Endothelial cell of umbilical vein (primary cell): ENCODE data around the gene SFT2D2. TPM values are rescaled to one million over a fixed set of nuclear protein-coding genes. Genes with fewer than 3 reads are reported as not detected.
A peak's percentile ranks its signal among the peaks of the same experiment; 100 is the strongest.

Experiments
- BruUV-seq: library from RNA; stranded (reverse); fragments of 400-500 nt; replicated peaks from 2 replicates; lab custom pipeline; 2021; lab: Mats Ljungman, UMichigan
- CTCF ChIA-PET: fragments of 300-600, 350-600 bp; sonication (Branson Sonifier 250); formaldehyde crosslinking; loops from one replicate; lab custom pipeline; 2021; ENCODE audit warnings: antibody characterized with exemption, inconsistent platforms; lab: Charles Lee
- POLR2A ChIA-PET: fragments of 300-600, 350-600 bp; sonication (Branson Sonifier 250); formaldehyde crosslinking; loops from one replicate; lab custom pipeline; 2021; ENCODE audit warnings: antibody characterized with exemption, inconsistent platforms; lab: Charles Lee
- DNase-seq: peaks from one replicate; pipeline ENCODE4 v3.0.0-alpha.2; 2011; ENCODE audit warnings: low read depth, low spot score
- FAIRE-seq: peaks from 2 replicates; lab custom pipeline; 2011; peaks lifted over from hg19 to GRCh38; lab: Jason Lieb, UNC
- H2AFZ ChIP-seq: 2 replicates; pipeline ENCODE4 v1.6.0; 2012; ENCODE audit warnings: low read depth, low read length, control low read depth, inconsistent platforms
- H3K27ac ChIP-seq: 2 replicates; pipeline ENCODE4 v1.5.1; 2011; ENCODE audit warnings: low read depth, mild to moderate bottlenecking, control low read depth, low read length, moderate library complexity; ENCODE audit not compliant: insufficient read depth
- H3K27me3 ChIP-seq, 2 experiments: 2 replicates each; pipeline versions ENCODE4 v1.6.0 to v1.6.1; 2011; ENCODE audit warnings: low read length in 2 of 2, mixed read lengths in 1 of 2; ENCODE audit not compliant: control insufficient read depth in 2 of 2, insufficient read depth in 2 of 2
- H3K36me3 ChIP-seq, 2 experiments: 2 replicates in 1 of 2; 3 replicates in 1 of 2; pipeline ENCODE4 v1.5.1; 2011; ENCODE audit warnings: low read length in 2 of 2, mild to moderate bottlenecking in 1 of 2, moderate library complexity in 1 of 2; ENCODE audit not compliant: control insufficient read depth in 2 of 2, insufficient read depth in 2 of 2; ENCODE audit errors: extremely low read depth in 1 of 2
- H3K4me1 ChIP-seq: 3 replicates; pipeline ENCODE4 v1.5.1; 2011; ENCODE audit warnings: mild to moderate bottlenecking, low read length; ENCODE audit not compliant: control insufficient read depth, insufficient read depth; ENCODE audit errors: extremely low read depth
- H3K4me2 ChIP-seq: 2 replicates; pipeline ENCODE4 v1.6.1; 2011; ENCODE audit warnings: low read length, control low read depth, mixed read lengths; ENCODE audit not compliant: insufficient read depth
- H3K4me3 ChIP-seq, 3 experiments: fragments of 200-600 bp in 1 of 3; sonication (generic), shearing (Covaris generic) in 1 of 3; replicated peaks in 1 of 3; 2 replicates each; pipeline ENCODE4 v1.5.1; 2011 to 2016; ENCODE audit warnings: control low read depth in 3 of 3, low read length in 3 of 3, mild to moderate bottlenecking in 2 of 3, inconsistent platforms in 1 of 3, low read depth in 1 of 3, moderate library complexity in 1 of 3; ENCODE audit not compliant: insufficient read depth in 1 of 3
- H3K79me2 ChIP-seq: 2 replicates; pipeline ENCODE4 v1.6.0; 2012; ENCODE audit warnings: low read length, inconsistent platforms; ENCODE audit not compliant: control insufficient read depth, insufficient read depth
- H3K9ac ChIP-seq: replicated peaks from 2 replicates; pipeline ENCODE3; 2011; ENCODE audit warnings: low read length, control low read depth; ENCODE audit not compliant: insufficient read depth; ENCODE audit errors: extremely low read depth
- H3K9me1 ChIP-seq: replicated peaks from 3 replicates; pipeline ENCODE4 v1.6.0; 2011; ENCODE audit warnings: mild to moderate bottlenecking, low read length; ENCODE audit not compliant: control insufficient read depth, insufficient read depth; ENCODE audit errors: extremely low read depth
- H3K9me3 ChIP-seq: replicated peaks from 2 replicates; pipeline ENCODE4 v1.5.1; 2012; ENCODE audit warnings: low read length, inconsistent platforms; ENCODE audit not compliant: control insufficient read depth, insufficient read depth
- H4K20me1 ChIP-seq: replicated peaks from 2 replicates; pipeline ENCODE3; 2011; ENCODE audit warnings: mild to moderate bottlenecking, low read length; ENCODE audit not compliant: control insufficient read depth, insufficient read depth; ENCODE audit errors: extremely low read depth
- EZH2 ChIP-seq: IDR thresholded peaks from 2 replicates; pipeline ENCODE4 v1.6.1; 2012; ENCODE audit warnings: borderline replicate concordance, low read depth, mild to moderate bottlenecking, moderate library complexity, low read length, inconsistent platforms; ENCODE audit not compliant: severe bottlenecking
- GATA2 ChIP-seq: IDR thresholded peaks from 2 replicates; pipeline ENCODE4 v1.7.0; 2011; ENCODE audit warnings: low read depth, mild to moderate bottlenecking, moderate library complexity, mixed read lengths, low read length; ENCODE audit not compliant: insufficient read length, insufficient read depth
- JUN ChIP-seq: IDR thresholded peaks from 2 replicates; pipeline ENCODE4 v1.6.1; 2011; ENCODE audit warnings: borderline replicate concordance, low read depth; ENCODE audit not compliant: insufficient read length, insufficient read depth
- POLR2A ChIP-seq: IDR thresholded peaks from 2 replicates; pipeline ENCODE4 v1.6.1; 2012; ENCODE audit warnings: low read depth, mild to moderate bottlenecking, control low read depth, low read length
- POLR2AphosphoS5 ChIP-seq: IDR thresholded peaks from 2 replicates; pipeline ENCODE4 v1.6.1; 2012; ENCODE audit warnings: low read depth, mild to moderate bottlenecking, control low read depth, low read length, moderate library complexity; ENCODE audit not compliant: insufficient read depth
- dilution Hi-C: fragments of 300-500 bp; cut with MboI; formaldehyde crosslinking; loops from one replicate; pipeline ENCODE4 v1.15.0; 2019; ENCODE audit warnings: low sequenced_read_pairs; ENCODE audit not compliant: extremely low pct_ligation_motif_present
- intact Hi-C: fragments of 100-400 bp; cut with micrococcal nuclease; formaldehyde crosslinking; loops from one replicate; pipeline ENCODE4 v1.10.0; 2022
- polyA plus RNA-seq, 4 experiments: library from polyadenylated mRNA; depleted of rRNA in 3 of 4; stranded (reverse) in 3 of 4; unstranded in 1 of 4; fragments of >200 nt; gene quantifications; 2 replicates each; pipeline versions ENCODE4 v1.2.1 to v1.2.3, GENCODE V29; 2011 to 2012; ENCODE audit warnings: missing spikeins in 1 of 4
- total RNA-seq: library from RNA; stranded (reverse); gene quantifications from 2 replicates; pipeline ENCODE4 v1.2.3, GENCODE V29; 2021
- TF ChIP-seq, protein P1 (sequence below), 2 donors: IDR thresholded peaks; 1 replicate in 1 of 2; 2 replicates in 1 of 2; pipeline ENCODE4 v1.5.1; 2011; ENCODE audit warnings: low read length in 2 of 2, mild to moderate bottlenecking in 2 of 2, moderate library complexity in 2 of 2, control low read depth in 1 of 2, inconsistent platforms in 1 of 2, low read depth in 1 of 2; ENCODE audit not compliant: insufficient read depth in 1 of 2; ENCODE audit errors: extremely low read depth in 1 of 2

SFT2D2 gene
- total and polyA plus RNA-seq, 2 donors (not counting 3 experiments of a cell fraction or from before 2014, with no cell fraction given) = 16.7 to 68.1 TPM

GRCh38 chr1:168179438-168180147 is 46.2 kb upstream of the SFT2D2 start:
- peak overlapping the region; percentile 88 to 99 (median 99) for H3K4me3 ChIP-seq
- intact Hi-C loops = loop anchor here (1.0 to 2.0 kb wide), 4 partner anchors 33 to 1187 kb away; partner anchors contain the start of genes DCAF6 and NME7
- peak overlapping the region; percentile 94 for H3K9ac ChIP-seq
- H3K27me3 ChIP-seq = no peaks in the 10 kb centered on the region
- dilution Hi-C loops = no loop called here
- no peak for FAIRE-seq
- H3K79me2 ChIP-seq = peaks cover 39% of the 10 kb centered on the region
- DNase-seq = no peak
- H3K4me2 ChIP-seq = peak overlapping the region; percentile 95
- no peaks in the 10 kb centered on the region for H3K9me1 ChIP-seq
- ChIA-PET CTCF (interaction anchor here (1.0 to 1.3 kb wide), 3 partner anchors 56 to 163 kb away, joined by 3 to 6 read pairs (median 5); no protein-coding TSS in a partner anchor), POLR2A (no interaction called here)
- no peaks in the 10 kb centered on the region for H4K20me1 ChIP-seq
- BruUV-seq = no TSS peak
- peak overlapping the region; percentile 69 for H3K27ac ChIP-seq
- H2AFZ ChIP-seq = peak overlapping the region; percentile 80
- peaks cover 12% of the 10 kb centered on the region for H3K4me1 ChIP-seq
- TF ChIP-seq POLR2AphosphoS5 = no peak
- no peak for TF ChIP-seq JUN
- no peak for TF ChIP-seq POLR2A
- TF ChIP-seq GATA2 = no peak
- TF ChIP-seq, protein P1, sequence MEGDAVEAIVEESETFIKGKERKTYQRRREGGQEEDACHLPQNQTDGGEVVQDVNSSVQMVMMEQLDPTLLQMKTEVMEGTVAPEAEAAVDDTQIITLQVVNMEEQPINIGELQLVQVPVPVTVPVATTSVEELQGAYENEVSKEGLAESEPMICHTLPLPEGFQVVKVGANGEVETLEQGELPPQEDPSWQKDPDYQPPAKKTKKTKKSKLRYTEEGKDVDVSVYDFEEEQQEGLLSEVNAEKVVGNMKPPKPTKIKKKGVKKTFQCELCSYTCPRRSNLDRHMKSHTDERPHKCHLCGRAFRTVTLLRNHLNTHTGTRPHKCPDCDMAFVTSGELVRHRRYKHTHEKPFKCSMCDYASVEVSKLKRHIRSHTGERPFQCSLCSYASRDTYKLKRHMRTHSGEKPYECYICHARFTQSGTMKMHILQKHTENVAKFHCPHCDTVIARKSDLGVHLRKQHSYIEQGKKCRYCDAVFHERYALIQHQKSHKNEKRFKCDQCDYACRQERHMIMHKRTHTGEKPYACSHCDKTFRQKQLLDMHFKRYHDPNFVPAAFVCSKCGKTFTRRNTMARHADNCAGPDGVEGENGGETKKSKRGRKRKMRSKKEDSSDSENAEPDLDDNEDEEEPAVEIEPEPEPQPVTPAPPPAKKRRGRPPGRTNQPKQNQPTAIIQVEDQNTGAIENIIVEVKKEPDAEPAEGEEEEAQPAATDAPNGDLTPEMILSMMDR (IDR thresholded peaks at IDR 0.05; ENCODE audit: extremely low read depth in 1 of 2, insufficient read depth in 1 of 2, low read depth in 1 of 2, low read length in 2 of 2) = no peak
- no peak for TF ChIP-seq EZH2
- H3K9me3 ChIP-seq = no peaks in the 10 kb centered on the region
- H3K36me3 ChIP-seq = no peaks in the 10 kb centered on the region
